Right lobe of liver (tissue), 6 donors: ENCODE data around the gene MYADML2. TPM values are rescaled to one million over a fixed set of nuclear protein-coding genes. Genes with fewer than 3 reads are reported as not detected.

Experiments used
- ATAC-seq, 4 donors: fragments of 200-7000 bp; cut with Tn5 transposase; one replicate each; pipeline ENCODE4 v1.9.1; 2020; ENCODE audit warnings: mild to moderate bottlenecking in 4 of 4, moderate library complexity in 4 of 4
- DNase-seq, 3 donors: peaks; one replicate each; pipeline ENCODE4 v3.0.0-alpha.2; 2020
- H3K27ac ChIP-seq, 3 donors: fragments of 200-600 bp; one replicate each; pipeline ENCODE4 v1.8.0; 2022
- H3K27me3 ChIP-seq, 2 donors: fragments of 200-600 bp; one replicate each; pipeline ENCODE4 v1.8.0; 2022
- H3K36me3 ChIP-seq, 4 donors: fragments of 200-600 bp; sonication (generic) in 1 of 4; one replicate each; pipeline versions ENCODE4 v1.5.1 to v1.8.0; 2017 to 2022; ENCODE audit warnings: control low read depth in 1 of 4
- H3K4me1 ChIP-seq, 4 donors: fragments of 200-600 bp; sonication (generic) in 1 of 4; one replicate each; pipeline versions ENCODE4 v1.5.1 to v1.8.0; 2017 to 2022; ENCODE audit warnings: control low read depth in 1 of 4
- H3K4me3 ChIP-seq, 3 donors: fragments of 200-600 bp; one replicate each; pipeline ENCODE4 v1.8.0; 2022
- H3K9me3 ChIP-seq, 4 donors: fragments of 200-600 bp; sonication (generic) in 1 of 4; one replicate each; pipeline versions ENCODE4 v1.5.1 to v1.8.0; 2017 to 2022; ENCODE audit warnings: control low read depth in 1 of 4
- POLR2A ChIP-seq: fragments of 450-650 bp; IDR thresholded peaks from one replicate; pipeline ENCODE4 v1.6.1; 2017; ENCODE audit warnings: antibody characterized with exemption, mild to moderate bottlenecking
- WGBS: methylation state at CpG from one replicate; pipeline ENCODE4 v1.1.6; 2018; ENCODE audit warnings: low coverage, low lambda C conversion rate; ENCODE audit not compliant: insufficient coverage; ENCODE audit errors: missing lambda C conversion rate; 5-methylcytosine and 5-hydroxymethylcytosine counted together
- intact Hi-C, 2 donors: fragments of 100-400 bp; cut with DNase I; formaldehyde crosslinking; loops; one replicate each; pipeline versions ENCODE4 v1.11.2 to v1.14.1; 2022
- total RNA-seq, 6 experiments: library from RNA; depleted of rRNA in 2 of 6; stranded (reverse); fragments of >200 nt in 2 of 6; fragmentation: NEBNext Ultra II Directional in 3 of 6; extraction: Animal tissue kit (Norgen Biotek cat#: 25700) in 3 of 6; gene quantifications; one replicate each; pipeline versions ENCODE4 v1.1.0 to v1.2.4, GENCODE V29; 2016 to 2023
- TF ChIP-seq, protein P1 (sequence below), 4 donors: fragments of 200-600 bp in 3 of 4; fragments of 450-650 bp in 1 of 4; IDR thresholded peaks; one replicate each; pipeline versions ENCODE4 v1.5.1 to v1.8.0; 2016 to 2022; ENCODE audit warnings: antibody characterized with exemption in 4 of 4, mild to moderate bottlenecking in 2 of 4
- donor health status: DM: no; HTN: yes; CAD: no.
- donor health status: DM: no; HTN: no; CAD: no.
- donor health status: DM: no; HTN: no; CAD: no.
- donor health status: DM: no; HTN: yes; CAD: no.
- donor health status: DM: no; HTN: yes; CAD: no.

Gene MYADML2
- total RNA-seq, 6 experiments from 2014 or later: not detected

DNA sequence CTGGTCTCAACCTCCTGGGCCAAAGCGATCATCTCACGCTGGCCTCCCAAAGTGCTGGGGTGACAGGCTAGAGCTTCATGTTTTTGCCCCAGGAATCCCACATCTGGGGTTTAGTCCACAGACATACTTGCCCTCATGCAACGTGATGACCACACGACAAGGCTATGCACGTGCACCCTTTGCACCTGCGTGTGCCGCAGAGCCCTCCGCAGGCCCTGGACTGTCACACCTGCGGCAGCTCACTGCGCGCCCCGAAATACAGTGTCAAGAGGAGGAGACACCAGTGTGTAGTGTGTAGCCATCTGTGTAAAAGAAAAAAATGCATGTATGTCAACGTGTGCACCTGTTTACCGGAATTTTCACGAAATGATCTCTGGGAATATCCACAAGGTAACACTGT lies 3.5 kb upstream of the MYADML2 start:
- intact Hi-C loops: no loop called here
- H3K4me1 ChIP-seq: no peaks in the 10 kb centered on the region
- no peak for ATAC-seq
- H3K27ac ChIP-seq: no peak overlapping the region
- 76% methylated on average over 7 of the region's 15 CpGs for WGBS
- no peaks in the 10 kb centered on the region for H3K9me3 ChIP-seq
- TF ChIP-seq, protein P1, sequence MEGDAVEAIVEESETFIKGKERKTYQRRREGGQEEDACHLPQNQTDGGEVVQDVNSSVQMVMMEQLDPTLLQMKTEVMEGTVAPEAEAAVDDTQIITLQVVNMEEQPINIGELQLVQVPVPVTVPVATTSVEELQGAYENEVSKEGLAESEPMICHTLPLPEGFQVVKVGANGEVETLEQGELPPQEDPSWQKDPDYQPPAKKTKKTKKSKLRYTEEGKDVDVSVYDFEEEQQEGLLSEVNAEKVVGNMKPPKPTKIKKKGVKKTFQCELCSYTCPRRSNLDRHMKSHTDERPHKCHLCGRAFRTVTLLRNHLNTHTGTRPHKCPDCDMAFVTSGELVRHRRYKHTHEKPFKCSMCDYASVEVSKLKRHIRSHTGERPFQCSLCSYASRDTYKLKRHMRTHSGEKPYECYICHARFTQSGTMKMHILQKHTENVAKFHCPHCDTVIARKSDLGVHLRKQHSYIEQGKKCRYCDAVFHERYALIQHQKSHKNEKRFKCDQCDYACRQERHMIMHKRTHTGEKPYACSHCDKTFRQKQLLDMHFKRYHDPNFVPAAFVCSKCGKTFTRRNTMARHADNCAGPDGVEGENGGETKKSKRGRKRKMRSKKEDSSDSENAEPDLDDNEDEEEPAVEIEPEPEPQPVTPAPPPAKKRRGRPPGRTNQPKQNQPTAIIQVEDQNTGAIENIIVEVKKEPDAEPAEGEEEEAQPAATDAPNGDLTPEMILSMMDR (IDR thresholded peaks at IDR 0.05): no peak
- no peak for TF ChIP-seq POLR2A
- no peaks in the 10 kb centered on the region for H3K27me3 ChIP-seq
- no peak overlapping the region for H3K4me3 ChIP-seq
- DNase-seq: no peak
- H3K36me3 ChIP-seq: no peaks in the 10 kb centered on the region

DNA sequence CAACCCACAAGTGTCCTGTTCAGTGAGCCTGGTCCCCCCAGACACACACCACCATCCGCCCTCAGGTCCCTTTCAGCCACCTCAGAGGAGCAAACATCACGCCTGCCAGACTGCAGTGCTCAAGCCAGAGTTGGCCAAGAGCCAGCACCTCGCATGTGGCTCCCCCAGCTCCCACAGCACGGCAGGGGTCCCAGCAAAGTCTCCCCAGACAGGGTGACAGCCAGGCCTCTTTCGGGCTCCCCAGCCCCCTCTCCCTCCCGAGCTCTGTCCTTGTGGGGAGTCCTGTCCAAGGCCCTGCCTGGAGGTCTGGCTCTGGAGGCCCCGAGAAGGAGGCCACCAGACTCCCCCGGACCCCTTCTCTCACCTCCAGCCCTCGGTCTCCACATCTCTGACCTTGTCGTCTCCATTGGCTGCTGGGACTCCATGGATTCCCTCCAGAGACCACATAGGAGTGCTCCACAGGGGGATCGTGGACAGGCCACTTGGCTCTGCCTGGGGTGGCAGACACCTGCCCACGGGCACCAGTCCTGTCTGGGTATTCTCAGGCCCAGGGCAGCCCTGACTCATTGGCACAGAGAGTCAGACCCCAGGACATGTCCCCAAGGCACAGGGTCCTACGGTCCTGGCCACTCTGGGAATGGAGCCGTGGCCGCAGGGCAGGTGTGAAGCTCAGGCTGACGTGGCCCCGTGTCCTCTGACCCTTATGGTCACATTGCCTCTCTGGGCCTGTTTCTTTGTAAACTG lies 1.8 kb upstream of the MYADML2 start:
- 74% methylated on average over 8 of the region's 17 CpGs for WGBS
- Histone ChIP-seq H3K36me3 (no peaks in the 10 kb centered on the region), H3K27me3 (no peaks in the 10 kb centered on the region), H3K27ac (no peak overlapping the region), H3K4me1 (no peaks in the 10 kb centered on the region), H3K4me3 (no peak overlapping the region), H3K9me3 (no peaks in the 10 kb centered on the region)
- DNase-seq (peak in 1 of 3 donors; percentile 48), ATAC-seq (peak in 1 of 4 donors; percentile 23)
- TF ChIP-seq POLR2A: no peak
- TF ChIP-seq, protein P1 (IDR thresholded peaks at IDR 0.05): no peak
- intact Hi-C loops: loop anchor here in 1 of 2 donors (10.0 kb wide), 1 partner anchor 246 kb away; no protein-coding TSS in a partner anchor

DNA sequence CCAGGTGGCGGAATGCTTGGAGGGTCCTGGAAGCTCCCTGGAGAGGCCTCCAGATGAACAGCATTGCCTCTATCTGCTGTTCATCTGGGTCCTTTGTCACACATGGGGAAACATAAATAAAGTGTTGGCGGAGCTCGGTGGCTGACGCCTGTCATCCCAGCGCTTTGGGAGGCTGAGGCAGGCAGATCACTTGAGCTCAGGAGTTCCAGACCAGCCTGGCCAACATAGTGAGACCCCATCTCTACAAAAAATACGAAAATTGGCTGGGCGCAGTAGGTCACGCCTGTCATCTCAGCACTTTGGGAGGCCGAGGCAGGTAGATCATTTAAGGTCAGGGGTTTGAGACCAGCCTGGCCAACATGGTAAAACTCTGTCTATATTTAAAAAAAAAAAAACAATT lies 2.2 kb downstream of the MYADML2 start:
- no peak for DNase-seq
- Histone ChIP-seq H3K9me3 (no peaks in the 10 kb centered on the region), H3K36me3 (no peaks in the 10 kb centered on the region), H3K4me1 (no peaks in the 10 kb centered on the region), H3K27me3 (no peaks in the 10 kb centered on the region), H3K4me3 (no peak overlapping the region), H3K27ac (no peak overlapping the region)
- ATAC-seq: no peak
- intact Hi-C loops: loop anchor here in 1 of 2 donors (10.0 kb wide), 1 partner anchor 250 kb away; no protein-coding TSS in a partner anchor
- TF ChIP-seq POLR2A: no peak
- TF ChIP-seq, protein P1 (IDR thresholded peaks at IDR 0.05): no peak
- WGBS: 83% methylated on average over 7 of the region's 9 CpGs

DNA sequence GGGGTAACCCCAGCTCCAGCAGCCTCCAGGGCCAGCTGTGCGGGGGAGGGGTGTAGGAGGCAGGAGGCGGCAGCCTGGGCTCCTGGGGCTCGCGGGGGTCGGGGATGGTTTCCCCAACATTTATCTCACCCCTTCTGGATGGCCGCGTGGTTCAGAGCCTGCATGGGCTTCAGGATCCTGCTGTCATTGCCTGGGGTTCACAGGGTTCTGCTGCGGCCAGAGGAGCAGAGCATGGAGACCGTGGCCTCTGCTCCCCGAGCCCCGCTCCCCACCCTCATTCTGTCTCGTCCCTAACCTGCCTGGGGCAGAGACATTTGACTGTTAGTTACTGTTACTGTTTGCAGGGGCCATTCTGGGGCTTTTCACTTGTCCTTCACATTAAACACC lies 4.9 kb downstream of the MYADML2 start:
- no peaks in the 10 kb centered on the region for H3K9me3 ChIP-seq
- no peak overlapping the region for H3K27ac ChIP-seq
- H3K36me3 ChIP-seq: no peaks in the 10 kb centered on the region
- no peak overlapping the region for H3K4me3 ChIP-seq
- DNase-seq (no peak), ATAC-seq (no peak)
- H3K27me3 ChIP-seq: no peaks in the 10 kb centered on the region
- H3K4me1 ChIP-seq: peaks cover 0 to 4% (median 0%) of the 10 kb centered on the region in 4 donors
- TF ChIP-seq, protein P1 (IDR thresholded peaks at IDR 0.05): no peak
- TF ChIP-seq POLR2A: no peak
- intact Hi-C loops: loop anchor here in 1 of 2 donors (10.0 kb wide), 1 partner anchor 253 kb away; no protein-coding TSS in a partner anchor
- WGBS: 71% methylated on average over 1 of the region's 12 CpGs
